Activated CD8-positive, alpha-beta memory T cell treated with anti-CD3 and anti-CD28 coated beads for 36 hours (primary cell): ENCODE data around the gene SCN10A. TPM values are rescaled to one million over a fixed set of nuclear protein-coding genes. Genes with fewer than 3 reads are reported as not detected.

Experiments
- total RNA-seq, 2 experiments: library from RNA; stranded (reverse); gene quantifications; one replicate each; pipeline ENCODE4 v1.2.3, GENCODE V29; 2021

SCN10A gene
- total RNA-seq, 2 experiments from 2014 or later: not detected

Other genes with a start within 250 kb of the SCN10A start
- under 1 TPM; 0.63 to 0.72 TPM for gene SCN5A, start 166.5 kb downstream of the SCN10A start, total RNA-seq
- under 1 TPM; 0.04 to 0.08 TPM for gene SCN11A, start 235.7 kb upstream of the SCN10A start, total RNA-seq
- gene WDR48, start 235.8 kb upstream of the SCN10A start, total RNA-seq: 10 to 100 TPM; 38.0 to 43.2 TPM